Testis (tissue), 2 donors: ENCODE measurements around the gene NPHP4.

ENCODE experiments used
- CTCF ChIP-seq, 3 experiments: fragments of 450-650 bp in 2 of 3; fragments of 200-600 bp in 1 of 3; sonication (generic) in 1 of 3; IDR thresholded peaks; one replicate each; pipeline ENCODE4 v1.5.1; 2016 to 2019; ENCODE audit warnings: antibody characterized with exemption in 3 of 3, mild to moderate bottlenecking in 2 of 3, moderate library complexity in 1 of 3
- POLR2A ChIP-seq: fragments of 450-650 bp; IDR thresholded peaks from one replicate; pipeline ENCODE4 v1.6.1; 2017; ENCODE audit warnings: antibody characterized with exemption, mild to moderate bottlenecking, moderate library complexity

GRCh38 chr1:5877683-5878530 lies 114.3 kb downstream of the NPHP4 start:
- no peak for TF ChIP-seq CTCF (IDR thresholded peaks at IDR 0.05)
- no peak for TF ChIP-seq POLR2A
